ENCODE data around the gene MAPKAPK3.

Gene MAPKAPK3

GRCh38 chr3:50609763-50610085, 7.2 kb upstream of the MAPKAPK3 start:
- no peak for DNase-seq

- DNase-seq: no peak
These were observed 6.6 kb upstream of the MAPKAPK3 start for GRCh38 chr3:50610181-50610971.

GRCh38 chr3:50610992-50611463, 5.9 kb upstream of the MAPKAPK3 start:
- DNase-seq: no peak

DNA sequence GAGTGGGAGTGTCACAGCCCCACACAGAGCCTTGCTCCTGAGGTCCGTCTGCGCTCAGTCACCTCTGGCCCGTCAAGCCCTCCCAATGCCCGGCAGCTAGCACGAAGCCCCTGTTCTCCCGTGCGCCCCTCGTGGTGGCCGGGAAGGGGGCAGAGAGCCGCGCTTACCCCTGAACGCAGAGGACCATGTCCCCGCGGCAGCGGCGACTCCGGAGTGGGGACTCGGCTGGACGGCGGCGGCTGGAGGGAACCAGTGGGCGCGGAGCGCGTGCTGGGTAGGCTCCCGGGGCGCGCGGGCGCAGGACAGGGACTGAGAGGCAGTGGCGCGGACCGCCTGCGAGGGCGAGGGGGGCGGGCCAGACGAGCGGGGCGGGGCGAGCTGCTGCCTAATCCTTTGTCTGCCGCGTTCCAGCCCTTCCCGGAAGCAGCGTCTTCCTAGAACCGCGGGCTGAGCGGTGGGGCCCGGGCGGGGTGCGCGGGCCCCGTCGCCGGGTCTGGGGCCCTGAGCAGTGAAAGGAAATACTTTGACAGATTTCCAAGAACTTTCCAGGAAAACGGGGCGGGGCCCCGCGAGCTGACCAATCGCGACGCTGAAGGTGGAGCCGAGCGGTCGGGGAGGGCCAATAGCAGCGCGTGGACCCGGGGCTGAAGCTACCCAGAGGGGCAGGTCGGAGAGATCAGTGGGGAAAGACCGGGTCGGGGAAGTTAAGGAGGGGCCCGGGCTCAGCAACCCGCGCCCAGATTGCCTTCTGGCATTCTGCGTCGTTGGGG, 5.3 kb upstream of the MAPKAPK3 start, which contains the start of gene CISH:
TSS of gene CISH (minus strand) at position 311 of the 770 bp plus-strand sequence. CDS start at position 187, 124 bp downstream.
- DNase-seq: peak; percentile 93

DNA sequence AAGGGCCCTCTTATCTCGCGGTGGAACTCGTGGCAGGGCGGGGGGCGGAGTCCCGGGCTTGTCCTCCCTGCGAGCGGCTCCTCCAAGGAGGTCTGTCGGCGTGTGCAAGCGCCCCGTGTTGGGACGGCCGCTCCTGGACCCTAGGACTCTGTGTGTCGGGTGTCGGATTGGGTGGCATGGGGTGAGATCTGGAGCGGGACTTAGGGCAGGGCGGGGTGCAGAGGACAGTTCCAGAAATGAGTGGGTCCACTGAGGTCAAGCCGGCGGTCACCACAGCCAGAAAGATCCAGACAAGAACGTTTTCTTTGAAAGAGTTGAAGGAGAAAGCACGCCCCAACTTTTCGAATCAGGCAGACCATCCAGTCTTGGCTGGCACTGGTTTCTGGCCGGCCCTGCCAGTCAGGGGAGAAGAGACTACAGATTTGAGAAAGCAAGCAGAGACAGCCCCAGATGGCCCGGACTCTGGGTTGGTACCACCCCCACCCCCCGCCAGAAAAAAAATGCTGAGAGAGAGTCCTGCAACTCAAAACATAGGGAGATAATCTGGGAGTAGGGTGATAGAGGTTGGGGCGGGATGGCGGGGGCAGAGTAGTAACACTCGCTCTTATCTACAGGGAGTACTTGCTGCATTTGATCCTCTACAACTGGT, 4.6 kb upstream of the MAPKAPK3 start:
- DNase-seq: no peak

- no peak for DNase-seq
These were observed 3.7 kb upstream of the MAPKAPK3 start for GRCh38 chr3:50612970-50613846.

- no peak for DNase-seq
These were observed 1.8 kb upstream of the MAPKAPK3 start for GRCh38 chr3:50615190-50615589.

GRCh38 chr3:50616003-50616769, 765 bp upstream of the MAPKAPK3 start:
- peak; percentile 75 for DNase-seq

DNA sequence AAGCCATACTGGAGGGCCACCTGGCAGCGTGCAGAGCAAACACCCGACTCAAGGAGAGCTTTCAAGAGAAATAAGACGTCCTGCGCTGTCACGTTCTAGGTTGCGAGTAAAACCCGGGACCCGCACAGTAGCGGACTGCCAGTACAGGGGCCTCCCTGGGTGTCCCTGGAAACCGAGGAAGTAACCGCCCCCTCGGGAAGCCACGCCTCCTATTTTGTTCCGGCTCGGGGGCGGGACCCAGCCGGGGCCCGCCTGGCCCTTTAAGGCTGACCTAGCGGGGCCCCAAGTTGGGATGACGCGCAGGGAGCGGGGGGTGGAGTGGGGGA, 218 bp upstream of the MAPKAPK3 start:
- peak; percentile 85 for DNase-seq

DNA sequence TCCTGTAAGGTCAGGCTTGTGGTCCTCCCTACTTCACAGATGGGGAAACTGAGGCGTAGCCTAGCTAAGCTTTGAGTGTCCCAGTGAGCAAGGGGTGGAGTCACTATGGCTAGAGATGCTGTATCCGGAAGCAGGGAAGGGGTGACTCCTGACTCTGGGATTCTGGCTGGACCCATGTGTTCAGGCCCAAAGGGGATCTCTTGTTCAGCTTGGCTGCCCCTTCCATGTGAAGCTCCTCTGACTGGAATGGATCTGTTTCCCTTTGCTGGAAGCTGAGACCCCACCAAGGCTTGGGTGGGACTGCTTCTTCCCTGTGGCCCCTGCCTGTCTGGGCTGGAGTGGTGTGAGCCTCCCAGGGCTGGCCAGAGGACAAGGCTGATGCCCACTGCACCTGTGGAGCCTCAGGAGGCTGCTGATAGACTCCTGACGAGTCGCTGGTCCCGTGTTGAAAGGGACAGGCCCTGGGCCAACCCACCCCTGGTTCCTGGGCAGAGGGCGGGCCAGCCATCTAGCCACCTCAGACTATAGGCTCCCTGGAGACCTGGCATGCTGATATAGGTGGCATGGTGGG, 1.0 kb downstream of the MAPKAPK3 start:
- no peak for DNase-seq

GRCh38 chr3:50620420-50620819, 3.5 kb downstream of the MAPKAPK3 start:
- no peak for DNase-seq

GRCh38 chr3:50620820-50621219, 3.9 kb downstream of the MAPKAPK3 start:
- no peak for DNase-seq

DNA sequence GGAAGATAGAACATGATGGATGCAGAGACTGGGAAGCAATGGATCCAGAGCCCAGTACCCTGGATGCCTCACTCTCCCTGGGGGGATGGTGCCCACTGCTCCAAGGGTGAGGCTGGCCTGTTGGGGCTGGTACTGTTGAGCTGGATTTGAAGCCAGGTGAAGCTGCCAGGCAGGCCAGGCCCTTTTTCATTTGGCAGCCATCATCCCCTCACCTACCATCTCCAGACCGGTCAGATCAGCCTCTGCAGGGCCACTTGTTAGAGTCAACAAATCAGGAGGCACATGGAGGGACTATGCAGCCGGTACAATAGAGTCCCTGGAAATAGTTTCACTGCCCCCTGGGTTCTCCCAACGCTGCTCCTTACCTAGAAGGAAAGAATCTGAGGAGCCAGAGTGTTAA, 5.9 kb downstream of the MAPKAPK3 start:
- no peak for DNase-seq

- no peak for DNase-seq
These were observed 7.0 kb downstream of the MAPKAPK3 start for GRCh38 chr3:50623840-50624474.

GRCh38 chr3:50624634-50625033, 7.7 kb downstream of the MAPKAPK3 start:
- no peak for DNase-seq

DNA sequence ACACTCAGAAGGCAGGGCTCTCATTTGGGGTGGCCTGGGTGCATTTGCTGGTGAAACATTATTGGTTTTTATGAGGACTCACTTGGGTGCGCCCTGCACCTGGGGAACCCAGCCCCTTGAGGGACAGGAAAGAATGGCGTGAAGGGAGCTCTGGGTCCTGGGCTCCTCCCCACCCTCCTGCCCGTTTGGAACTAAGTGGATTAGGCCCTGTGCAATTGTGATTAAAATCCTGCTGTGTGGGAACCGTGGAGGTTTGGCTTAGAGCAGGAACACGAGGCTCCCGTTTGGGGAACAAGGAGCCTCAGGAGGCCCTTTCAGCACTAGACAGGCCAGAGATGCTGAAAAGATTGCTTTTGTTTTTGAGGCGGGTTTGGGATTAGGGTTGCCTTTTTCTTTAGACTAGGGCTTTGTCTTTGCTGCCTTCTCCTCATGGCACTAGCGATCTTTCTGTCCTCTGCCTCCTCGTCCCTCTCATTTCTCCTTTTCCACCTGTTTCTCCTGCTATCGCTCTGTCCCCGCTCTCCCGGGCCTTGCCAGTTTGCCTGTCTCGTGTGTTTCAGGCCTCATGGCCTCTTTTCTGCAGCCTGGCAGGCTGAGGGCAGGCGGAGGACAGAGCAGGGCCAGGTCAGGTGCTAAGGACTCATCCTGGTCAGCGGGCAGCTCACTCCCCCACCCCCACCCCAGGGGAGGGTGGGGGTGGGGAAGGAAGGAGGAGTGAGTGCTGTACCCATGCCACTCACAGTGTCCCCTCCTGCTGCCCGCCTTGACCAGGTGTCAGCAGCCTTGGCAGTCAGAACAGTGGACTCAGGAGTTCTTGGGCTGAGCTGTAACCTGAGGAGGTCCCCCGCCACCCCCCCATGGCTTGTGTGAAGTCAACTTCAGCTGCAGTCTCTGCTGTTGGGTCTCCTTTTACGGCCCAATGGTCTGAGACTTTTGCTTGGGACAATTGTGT, 8.6 kb downstream of the MAPKAPK3 start:
- no peak for DNase-seq

DNA sequence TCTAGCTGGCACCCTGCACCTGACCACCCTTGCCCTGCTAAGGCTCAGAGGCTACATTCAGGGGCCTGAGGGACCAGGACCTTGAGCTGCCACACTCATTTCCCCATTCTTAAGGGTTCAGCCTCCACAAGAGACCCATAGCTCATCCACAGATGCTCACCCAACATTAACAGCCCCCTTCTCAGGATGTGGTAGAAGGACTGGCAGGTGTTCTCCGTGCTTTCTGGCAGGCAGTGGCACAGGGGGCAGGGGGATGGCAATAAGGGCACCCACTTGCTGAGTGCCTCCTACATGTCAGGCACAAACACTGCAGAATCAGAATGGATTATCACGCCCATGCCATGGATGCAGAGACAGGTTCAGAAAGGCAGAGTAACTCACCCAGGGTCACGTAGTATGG, 9.4 kb downstream of the MAPKAPK3 start:
- no peak for DNase-seq

GRCh38 chr3:50627407-50628051, 10.6 kb downstream of the MAPKAPK3 start:
- DNase-seq: no peak

DNA sequence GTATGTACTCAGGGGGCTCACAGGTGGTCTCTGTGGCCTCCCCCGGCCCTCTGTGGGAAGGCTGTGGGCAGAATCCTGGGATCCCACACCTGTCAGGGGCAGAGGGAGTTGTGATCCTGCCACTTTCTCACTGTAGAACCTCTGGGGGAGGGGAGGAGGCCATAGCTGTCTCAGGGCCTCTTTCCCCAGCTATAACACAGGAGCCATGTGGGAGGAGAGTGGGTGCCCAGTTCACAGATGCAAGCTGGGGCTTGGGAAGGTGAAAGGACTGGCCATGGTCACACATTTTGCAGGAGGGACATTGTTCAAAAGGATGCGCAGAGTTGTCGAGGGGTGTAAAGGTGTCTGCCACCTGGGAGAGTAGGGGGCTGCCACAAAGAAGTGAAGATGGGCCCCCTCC, 11.7 kb downstream of the MAPKAPK3 start:
- DNase-seq: no peak
